Measurements from ENCODE around the gene CCDC40.

The CCDC40 gene

DNA sequence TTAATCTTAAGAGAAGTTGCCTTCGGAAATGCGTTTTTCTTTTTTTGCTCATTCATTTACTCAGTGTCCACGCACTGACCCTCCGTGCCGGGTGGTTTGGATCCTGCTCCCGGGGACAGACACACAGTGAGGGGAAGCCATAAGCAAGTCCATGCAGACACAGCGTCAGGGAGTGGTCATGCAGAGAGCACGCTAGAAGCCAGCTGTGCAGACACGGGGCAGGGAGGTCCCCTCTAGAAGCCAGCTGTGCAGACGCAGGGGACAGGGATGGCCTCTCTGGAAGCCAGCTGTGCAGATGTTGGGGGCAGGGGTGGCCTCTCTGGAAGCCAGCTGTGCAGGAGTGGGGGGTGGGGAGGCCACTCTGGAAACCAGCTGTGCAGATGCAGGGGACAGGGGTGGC, 69.7 kb downstream of the CCDC40 start:
- FAIRE-seq = no peak
- TF ChIP-seq, protein P1, sequence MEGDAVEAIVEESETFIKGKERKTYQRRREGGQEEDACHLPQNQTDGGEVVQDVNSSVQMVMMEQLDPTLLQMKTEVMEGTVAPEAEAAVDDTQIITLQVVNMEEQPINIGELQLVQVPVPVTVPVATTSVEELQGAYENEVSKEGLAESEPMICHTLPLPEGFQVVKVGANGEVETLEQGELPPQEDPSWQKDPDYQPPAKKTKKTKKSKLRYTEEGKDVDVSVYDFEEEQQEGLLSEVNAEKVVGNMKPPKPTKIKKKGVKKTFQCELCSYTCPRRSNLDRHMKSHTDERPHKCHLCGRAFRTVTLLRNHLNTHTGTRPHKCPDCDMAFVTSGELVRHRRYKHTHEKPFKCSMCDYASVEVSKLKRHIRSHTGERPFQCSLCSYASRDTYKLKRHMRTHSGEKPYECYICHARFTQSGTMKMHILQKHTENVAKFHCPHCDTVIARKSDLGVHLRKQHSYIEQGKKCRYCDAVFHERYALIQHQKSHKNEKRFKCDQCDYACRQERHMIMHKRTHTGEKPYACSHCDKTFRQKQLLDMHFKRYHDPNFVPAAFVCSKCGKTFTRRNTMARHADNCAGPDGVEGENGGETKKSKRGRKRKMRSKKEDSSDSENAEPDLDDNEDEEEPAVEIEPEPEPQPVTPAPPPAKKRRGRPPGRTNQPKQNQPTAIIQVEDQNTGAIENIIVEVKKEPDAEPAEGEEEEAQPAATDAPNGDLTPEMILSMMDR (IDR thresholded peaks at IDR 0.05; ENCODE audit: insufficient read depth, missing control alignments) = no peak
- no peak for DNase-seq (ENCODE audit: insufficient read length, low spot score)

DNA sequence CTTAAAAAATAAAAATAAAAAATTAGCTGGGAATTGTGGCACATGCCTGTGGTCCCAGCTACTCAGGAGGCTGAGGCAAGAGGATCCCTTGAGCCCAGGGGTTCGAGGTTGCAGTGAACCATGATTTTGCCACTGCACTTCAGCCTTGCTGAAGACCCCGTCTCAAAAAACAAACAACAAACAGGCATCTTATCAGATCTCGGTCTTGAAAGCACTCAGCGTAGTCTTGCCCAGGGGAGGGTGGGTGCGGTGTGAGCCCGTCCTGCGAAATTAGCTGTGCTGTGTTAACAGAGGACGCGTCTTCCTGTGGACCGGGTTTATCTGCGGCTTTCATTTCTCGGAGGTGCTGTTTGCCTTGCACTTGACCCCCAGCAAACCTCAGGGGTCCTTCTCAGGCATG, 70.3 kb downstream of the CCDC40 start:
- no peak for FAIRE-seq
- no peak for DNase-seq (ENCODE audit: insufficient read length, low spot score)
- TF ChIP-seq, protein P1 (IDR thresholded peaks at IDR 0.05; ENCODE audit: insufficient read depth, missing control alignments) = no peak

DNA sequence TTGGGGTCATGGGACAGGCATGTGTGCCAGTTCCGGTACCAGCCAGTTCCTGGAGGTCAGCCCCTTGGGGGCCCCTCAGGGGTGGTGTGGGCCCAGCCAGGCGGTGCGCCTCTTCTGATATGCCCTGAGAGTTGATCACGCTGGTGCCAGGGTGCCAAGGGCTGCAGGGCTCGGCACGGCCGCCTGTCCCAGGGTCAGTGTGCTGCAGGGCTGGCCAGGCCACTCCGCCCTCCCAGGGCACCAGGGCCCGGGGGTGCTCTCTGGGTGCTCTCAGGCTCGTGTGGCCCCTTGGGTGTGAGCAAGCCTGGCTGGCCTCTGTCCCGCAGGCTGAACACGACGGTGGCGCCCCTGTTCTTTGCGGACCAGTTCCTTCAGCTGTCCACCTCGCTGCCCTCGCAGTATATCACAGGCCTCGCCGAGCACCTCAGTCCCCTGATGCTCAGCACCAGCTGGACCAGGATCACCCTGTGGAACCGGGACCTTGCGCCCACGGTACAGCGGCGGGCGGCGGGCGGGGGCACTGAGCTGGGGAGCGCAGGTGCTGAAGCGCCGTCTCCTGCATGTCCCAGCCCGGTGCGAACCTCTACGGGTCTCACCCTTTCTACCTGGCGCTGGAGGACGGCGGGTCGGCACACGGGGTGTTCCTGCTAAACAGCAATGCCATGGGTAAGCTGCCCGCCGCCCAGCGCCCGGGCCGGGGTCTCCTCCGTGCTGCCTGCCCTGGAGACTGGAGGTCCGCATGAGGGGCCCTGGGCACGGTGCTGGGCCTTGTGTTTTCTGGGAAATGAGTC, 71.0 kb downstream of the CCDC40 start:
- FAIRE-seq (no peak), DNase-seq (ENCODE audit: insufficient read length, low spot score) (no peak)
- TF ChIP-seq, protein P1 (IDR thresholded peaks at IDR 0.05; ENCODE audit: insufficient read depth, missing control alignments) = no peak

GRCh38 chr17:80108036-80108971, 71.9 kb downstream of the CCDC40 start:
- FAIRE-seq = no peak
- no peak for DNase-seq (ENCODE audit: insufficient read length, low spot score)
- TF ChIP-seq, protein P1 (IDR thresholded peaks at IDR 0.05; ENCODE audit: insufficient read depth, missing control alignments) = no peak

- no peak for DNase-seq (ENCODE audit: insufficient read length, low spot score)
- TF ChIP-seq, protein P1 (IDR thresholded peaks at IDR 0.05; ENCODE audit: insufficient read depth, missing control alignments) = no peak
- no peak for FAIRE-seq
Measured at GRCh38 chr17:80109066-80109660, 72.7 kb downstream of the CCDC40 start.

GRCh38 chr17:80109713-80110446, 73.4 kb downstream of the CCDC40 start:
- FAIRE-seq (no peak), DNase-seq (ENCODE audit: insufficient read length, low spot score) (no peak)

More at GRCh38 chr17:80109713-80110446, 73.4 kb downstream of the CCDC40 start:
- TF ChIP-seq, protein P1 (IDR thresholded peaks at IDR 0.05; ENCODE audit: insufficient read depth, missing control alignments) = no peak
